GM10266 (cell line): ENCODE data around the gene CD300A.
"Not testable (repeated sequence)": the region's sequence is repeated elsewhere in the genome, so short reads cannot be mapped to it uniquely, and the experiment has no call there.

Source experiments
- DNase-seq: peaks from one replicate; pipeline ENCODE4 v3.0.0; 2012; ENCODE audit errors: extremely low spot score
- CTCF ChIP-seq: IDR thresholded peaks from 2 replicates; pipeline ENCODE4 v1.5.1; 2012; ENCODE audit warnings: mild to moderate bottlenecking, low read depth; ENCODE audit not compliant: control insufficient read depth, insufficient read depth; ENCODE audit errors: missing control alignments

CD300A gene

GRCh38 chr17:74514632-74515334, 48.3 kb downstream of the CD300A start:
- TF ChIP-seq CTCF: no peak
- no peak for DNase-seq

GRCh38 chr17:74515941-74516340, 49.5 kb downstream of the CD300A start:
- no peak for DNase-seq
- no peak for TF ChIP-seq CTCF

- no peak for TF ChIP-seq CTCF
- DNase-seq: no peak
These were observed 50.3 kb downstream of the CD300A start for GRCh38 chr17:74516561-74517328.

GRCh38 chr17:74518413-74518981, 52.1 kb downstream of the CD300A start:
- DNase-seq: not testable (repeated sequence)

GRCh38 chr17:74520016-74520434, 53.6 kb downstream of the CD300A start:
- TF ChIP-seq CTCF: no peak
- no peak for DNase-seq

GRCh38 chr17:74520790-74521480, 54.5 kb downstream of the CD300A start:
- peak; percentile 1 for DNase-seq
- no peak for TF ChIP-seq CTCF

- peak; percentile 42 for DNase-seq
- TF ChIP-seq CTCF: no peak
These were observed 55.3 kb downstream of the CD300A start for GRCh38 chr17:74521701-74522201.
